Vagina (tissue), 2 donors: ENCODE results near the gene REX1BD.

Source experiments
- CTCF ChIP-seq, 3 experiments: fragments of 450-650 bp in 2 of 3; fragments of 200-600 bp in 1 of 3; sonication (generic) in 1 of 3; IDR thresholded peaks; one replicate each; pipeline ENCODE4 v1.5.1; 2017 to 2019; ENCODE audit warnings: antibody characterized with exemption in 3 of 3, mild to moderate bottlenecking in 2 of 3, moderate library complexity in 2 of 3
- POLR2A ChIP-seq, 2 donors: fragments of 450-650 bp; IDR thresholded peaks; one replicate each; pipeline ENCODE4 v1.6.1; 2017; ENCODE audit warnings: antibody characterized with exemption in 2 of 2, mild to moderate bottlenecking in 2 of 2, moderate library complexity in 2 of 2
- POLR2AphosphoS5 ChIP-seq, 2 donors: sonication (generic); formaldehyde crosslinking; IDR thresholded peaks; one replicate each; pipeline ENCODE4 v1.9.0; 2017; ENCODE audit warnings: antibody characterized with exemption in 2 of 2, mild to moderate bottlenecking in 2 of 2, low read depth in 1 of 2; ENCODE audit not compliant: insufficient read depth in 1 of 2

DNA sequence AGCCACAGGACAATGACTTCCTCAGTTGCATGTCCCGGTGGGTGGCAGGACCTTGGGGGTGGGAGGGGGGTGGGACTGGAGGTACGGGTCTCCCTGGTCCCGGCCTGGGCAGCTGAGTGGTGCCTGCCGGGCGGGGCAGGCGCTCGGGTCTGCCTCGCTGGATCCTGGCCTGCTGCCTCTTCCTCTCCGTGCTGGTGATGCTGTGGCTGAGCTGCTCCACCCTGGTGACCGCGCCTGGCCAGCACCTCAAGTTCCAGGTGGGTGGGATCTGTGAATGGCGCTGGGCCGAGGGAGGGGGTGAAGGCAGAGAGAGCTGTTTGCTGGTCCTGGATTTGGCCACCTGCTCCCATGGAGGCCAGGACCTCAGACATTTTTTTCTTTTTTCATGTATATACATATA, 29.6 kb downstream of the REX1BD start:
- no peak for TF ChIP-seq CTCF (IDR thresholded peaks at IDR 0.05)
- no peak for TF ChIP-seq POLR2AphosphoS5 (IDR thresholded peaks at IDR 0.05; ENCODE audit: insufficient read depth in 1 of 2, low read depth in 1 of 2)
- no peak for TF ChIP-seq POLR2A (IDR thresholded peaks at IDR 0.05)
